ENCODE results near the gene CDC42BPA.

CDC42BPA gene

GRCh38 chr1:227068883-227069282 is 249.4 kb downstream of the CDC42BPA start:
- no peak for TF ChIP-seq POLR2AphosphoS5 (IDR thresholded peaks at IDR 0.05; ENCODE audit: low read depth, low read length)
- no peak for TF ChIP-seq TAF1 (IDR thresholded peaks at IDR 0.05; ENCODE audit: borderline replicate concordance, low read depth, low read length)
- TF ChIP-seq POLR2A (IDR thresholded peaks at IDR 0.05; ENCODE audit: low read depth, low read length) = no peak
- DNase-seq (ENCODE audit: insufficient read length) (no peak), FAIRE-seq (no peak)

- no peak for TF ChIP-seq POLR2AphosphoS5 (IDR thresholded peaks at IDR 0.05; ENCODE audit: low read depth, low read length)
- no peak for TF ChIP-seq TAF1 (IDR thresholded peaks at IDR 0.05; ENCODE audit: borderline replicate concordance, low read depth, low read length)
- TF ChIP-seq POLR2A (IDR thresholded peaks at IDR 0.05; ENCODE audit: low read depth, low read length) = no peak
- DNase-seq (ENCODE audit: insufficient read length) (no peak), FAIRE-seq (no peak)
Measured at GRCh38 chr1:227066999-227067398, 251.3 kb downstream of the CDC42BPA start.

- no peak for TF ChIP-seq POLR2A (IDR thresholded peaks at IDR 0.05; ENCODE audit: low read depth, low read length)
- no peak for TF ChIP-seq POLR2AphosphoS5 (IDR thresholded peaks at IDR 0.05; ENCODE audit: low read depth, low read length)
- no peak for TF ChIP-seq TAF1 (IDR thresholded peaks at IDR 0.05; ENCODE audit: borderline replicate concordance, low read depth, low read length)
- no peak for FAIRE-seq
- no peak for DNase-seq (ENCODE audit: insufficient read length)
Measured at GRCh38 chr1:227065311-227065710, 253.0 kb downstream of the CDC42BPA start.

- FAIRE-seq = no peak
- no peak for DNase-seq (ENCODE audit: insufficient read length)
- TF ChIP-seq POLR2AphosphoS5 (IDR thresholded peaks at IDR 0.05; ENCODE audit: low read depth, low read length) = no peak
- TF ChIP-seq TAF1 (IDR thresholded peaks at IDR 0.05; ENCODE audit: borderline replicate concordance, low read depth, low read length) = no peak
- TF ChIP-seq POLR2A (IDR thresholded peaks at IDR 0.05; ENCODE audit: low read depth, low read length) = no peak
Measured at GRCh38 chr1:227062306-227062705, 256.0 kb downstream of the CDC42BPA start.

GRCh38 chr1:227059076-227059475 is 259.2 kb downstream of the CDC42BPA start:
- DNase-seq (ENCODE audit: insufficient read length) (no peak), FAIRE-seq (no peak)
- TF ChIP-seq TAF1 (IDR thresholded peaks at IDR 0.05; ENCODE audit: borderline replicate concordance, low read depth, low read length) = no peak
- no peak for TF ChIP-seq POLR2AphosphoS5 (IDR thresholded peaks at IDR 0.05; ENCODE audit: low read depth, low read length)
- no peak for TF ChIP-seq POLR2A (IDR thresholded peaks at IDR 0.05; ENCODE audit: low read depth, low read length)

- no peak for DNase-seq (ENCODE audit: insufficient read length)
- TF ChIP-seq POLR2AphosphoS5 (IDR thresholded peaks at IDR 0.05; ENCODE audit: low read depth, low read length) (no peak), POLR2A (IDR thresholded peaks at IDR 0.05; ENCODE audit: low read depth, low read length) (no peak), TAF1 (IDR thresholded peaks at IDR 0.05; ENCODE audit: borderline replicate concordance, low read depth, low read length) (no peak)
- no peak for FAIRE-seq
Measured at GRCh38 chr1:227058321-227058751, 260.0 kb downstream of the CDC42BPA start.

- no peak for FAIRE-seq
- no peak for TF ChIP-seq TAF1 (IDR thresholded peaks at IDR 0.05; ENCODE audit: borderline replicate concordance, low read depth, low read length)
- TF ChIP-seq POLR2AphosphoS5 (IDR thresholded peaks at IDR 0.05; ENCODE audit: low read depth, low read length) = no peak
- no peak for TF ChIP-seq POLR2A (IDR thresholded peaks at IDR 0.05; ENCODE audit: low read depth, low read length)
- no peak for DNase-seq (ENCODE audit: insufficient read length)
Measured at GRCh38 chr1:227049253-227049652, 269.0 kb downstream of the CDC42BPA start.

- no peak for FAIRE-seq
- DNase-seq (ENCODE audit: insufficient read length) = no peak
- TF ChIP-seq POLR2AphosphoS5 (IDR thresholded peaks at IDR 0.05; ENCODE audit: low read depth, low read length) = no peak
- no peak for TF ChIP-seq POLR2A (IDR thresholded peaks at IDR 0.05; ENCODE audit: low read depth, low read length)
- no peak for TF ChIP-seq TAF1 (IDR thresholded peaks at IDR 0.05; ENCODE audit: borderline replicate concordance, low read depth, low read length)
Measured at GRCh38 chr1:227043755-227044154, 274.5 kb downstream of the CDC42BPA start.

GRCh38 chr1:227042292-227042691 is 276.0 kb downstream of the CDC42BPA start:
- DNase-seq (ENCODE audit: insufficient read length) (no peak), FAIRE-seq (no peak)
- TF ChIP-seq POLR2AphosphoS5 (IDR thresholded peaks at IDR 0.05; ENCODE audit: low read depth, low read length) = no peak
- no peak for TF ChIP-seq POLR2A (IDR thresholded peaks at IDR 0.05; ENCODE audit: low read depth, low read length)
- TF ChIP-seq TAF1 (IDR thresholded peaks at IDR 0.05; ENCODE audit: borderline replicate concordance, low read depth, low read length) = no peak

- DNase-seq (ENCODE audit: insufficient read length) (no peak), FAIRE-seq (no peak)
- no peak for TF ChIP-seq TAF1 (IDR thresholded peaks at IDR 0.05; ENCODE audit: borderline replicate concordance, low read depth, low read length)
- no peak for TF ChIP-seq POLR2A (IDR thresholded peaks at IDR 0.05; ENCODE audit: low read depth, low read length)
- TF ChIP-seq POLR2AphosphoS5 (IDR thresholded peaks at IDR 0.05; ENCODE audit: low read depth, low read length) = no peak
Measured at GRCh38 chr1:227038401-227038800, 279.9 kb downstream of the CDC42BPA start.

GRCh38 chr1:227037121-227037520 is 281.2 kb downstream of the CDC42BPA start:
- DNase-seq (ENCODE audit: insufficient read length) = no peak
- no peak for FAIRE-seq
- TF ChIP-seq POLR2A (IDR thresholded peaks at IDR 0.05; ENCODE audit: low read depth, low read length) (no peak), TAF1 (IDR thresholded peaks at IDR 0.05; ENCODE audit: borderline replicate concordance, low read depth, low read length) (no peak), POLR2AphosphoS5 (IDR thresholded peaks at IDR 0.05; ENCODE audit: low read depth, low read length) (no peak)

GRCh38 chr1:227035316-227035715 is 283.0 kb downstream of the CDC42BPA start:
- DNase-seq (ENCODE audit: insufficient read length) (no peak), FAIRE-seq (no peak)
- no peak for TF ChIP-seq POLR2AphosphoS5 (IDR thresholded peaks at IDR 0.05; ENCODE audit: low read depth, low read length)
- TF ChIP-seq TAF1 (IDR thresholded peaks at IDR 0.05; ENCODE audit: borderline replicate concordance, low read depth, low read length) = no peak
- no peak for TF ChIP-seq POLR2A (IDR thresholded peaks at IDR 0.05; ENCODE audit: low read depth, low read length)

GRCh38 chr1:227033880-227034279 is 284.4 kb downstream of the CDC42BPA start:
- DNase-seq (ENCODE audit: insufficient read length) (no peak), FAIRE-seq (no peak)
- TF ChIP-seq POLR2A (IDR thresholded peaks at IDR 0.05; ENCODE audit: low read depth, low read length) (no peak), POLR2AphosphoS5 (IDR thresholded peaks at IDR 0.05; ENCODE audit: low read depth, low read length) (no peak), TAF1 (IDR thresholded peaks at IDR 0.05; ENCODE audit: borderline replicate concordance, low read depth, low read length) (no peak)

Data from GM12892 (cell line).